NCI-H1694 (cell line): ENCODE data around the gene MYT1.
A peak's percentile ranks its signal among the peaks of the same experiment; 100 is the strongest.

Source experiments
- DNase-seq: peaks from one replicate; lab custom pipeline; 2025; lab: John Stamatoyannopoulos, UW

MYT1 gene

GRCh38 chr20:64140061-64140931 lies 24.0 kb upstream of the MYT1 start:
- no peak for DNase-seq

GRCh38 chr20:64140956-64141355 lies 23.3 kb upstream of the MYT1 start:
- no peak for DNase-seq

GRCh38 chr20:64142590-64142989 lies 21.7 kb upstream of the MYT1 start:
- no peak for DNase-seq

GRCh38 chr20:64143018-64143801 lies 21.0 kb upstream of the MYT1 start:
- no peak for DNase-seq

GRCh38 chr20:64144144-64144912 lies 19.9 kb upstream of the MYT1 start:
- DNase-seq: no peak

GRCh38 chr20:64145458-64146300 lies 18.6 kb upstream of the MYT1 start:
- no peak for DNase-seq

GRCh38 chr20:64146301-64146935 lies 17.8 kb upstream of the MYT1 start:
- DNase-seq: peak; percentile 36

GRCh38 chr20:64146936-64147477 lies 17.2 kb upstream of the MYT1 start:
- no peak for DNase-seq

GRCh38 chr20:64148581-64148980 lies 15.7 kb upstream of the MYT1 start:
- no peak for DNase-seq

- DNase-seq: no peak
These were observed 15.1 kb upstream of the MYT1 start for GRCh38 chr20:64149141-64149540.

- DNase-seq: no peak
These were observed 14.3 kb upstream of the MYT1 start for GRCh38 chr20:64149809-64150560.

GRCh38 chr20:64150756-64151632 lies 13.3 kb upstream of the MYT1 start:
- no peak for DNase-seq

GRCh38 chr20:64151633-64152530 lies 12.4 kb upstream of the MYT1 start:
- DNase-seq: no peak

GRCh38 chr20:64152906-64153305 lies 11.3 kb upstream of the MYT1 start:
- no peak for DNase-seq

GRCh38 chr20:64153410-64153809 lies 10.8 kb upstream of the MYT1 start:
- DNase-seq: no peak

GRCh38 chr20:64153861-64154589 lies 10.2 kb upstream of the MYT1 start:
- no peak for DNase-seq

- no peak for DNase-seq
These were observed 9.5 kb upstream of the MYT1 start for GRCh38 chr20:64154590-64155257.
